ENCODE data around the gene GABARAP.

GRCh38 chr17:7233701-7234082, 8.6 kb downstream of the GABARAP start:
- TF ChIP-seq, protein P1, sequence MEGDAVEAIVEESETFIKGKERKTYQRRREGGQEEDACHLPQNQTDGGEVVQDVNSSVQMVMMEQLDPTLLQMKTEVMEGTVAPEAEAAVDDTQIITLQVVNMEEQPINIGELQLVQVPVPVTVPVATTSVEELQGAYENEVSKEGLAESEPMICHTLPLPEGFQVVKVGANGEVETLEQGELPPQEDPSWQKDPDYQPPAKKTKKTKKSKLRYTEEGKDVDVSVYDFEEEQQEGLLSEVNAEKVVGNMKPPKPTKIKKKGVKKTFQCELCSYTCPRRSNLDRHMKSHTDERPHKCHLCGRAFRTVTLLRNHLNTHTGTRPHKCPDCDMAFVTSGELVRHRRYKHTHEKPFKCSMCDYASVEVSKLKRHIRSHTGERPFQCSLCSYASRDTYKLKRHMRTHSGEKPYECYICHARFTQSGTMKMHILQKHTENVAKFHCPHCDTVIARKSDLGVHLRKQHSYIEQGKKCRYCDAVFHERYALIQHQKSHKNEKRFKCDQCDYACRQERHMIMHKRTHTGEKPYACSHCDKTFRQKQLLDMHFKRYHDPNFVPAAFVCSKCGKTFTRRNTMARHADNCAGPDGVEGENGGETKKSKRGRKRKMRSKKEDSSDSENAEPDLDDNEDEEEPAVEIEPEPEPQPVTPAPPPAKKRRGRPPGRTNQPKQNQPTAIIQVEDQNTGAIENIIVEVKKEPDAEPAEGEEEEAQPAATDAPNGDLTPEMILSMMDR (IDR thresholded peaks at IDR 0.05; ENCODE audit: poor library complexity) = no peak
- no peak for TF ChIP-seq EZH2 (IDR thresholded peaks at IDR 0.05; ENCODE audit: borderline replicate concordance)

Measured in hepatocyte (in vitro differentiated cells).